Ecto neural progenitor cell (in vitro differentiated cells): ENCODE measurements around the gene RPS6KC1.
"Not testable (repeated sequence)": the region's sequence is repeated elsewhere in the genome, so short reads cannot be mapped to it uniquely, and the experiment has no call there.

Source experiments
- DNase-seq: peaks from one replicate; pipeline ENCODE4 v3.0.0-alpha.2; 2018; ENCODE audit warnings: low spot score

The RPS6KC1 gene

GRCh38 chr1:213051127-213051880, at the start of gene RPS6KC1:
RPS6KC1 (plus strand) TSS chr1:213051241; CDS start chr1:213051405, 164 bp downstream.
- DNase-seq: peak; percentile 86

- no peak for DNase-seq
Observed at GRCh38 chr1:213003256-213003655, 47.8 kb upstream of the RPS6KC1 start.

- no peak for DNase-seq
Observed at GRCh38 chr1:213008564-213008963, 42.5 kb upstream of the RPS6KC1 start.

- DNase-seq: no peak
Observed at GRCh38 chr1:213014642-213015041, 36.4 kb upstream of the RPS6KC1 start.

- DNase-seq: peak; percentile 94
Observed at GRCh38 chr1:213015099-213016050, 35.7 kb upstream of the RPS6KC1 start, which contains the start of gene ANGEL2. ANGEL2 (minus strand) TSS chr1:213015867; CDS start chr1:213015671, 196 bp downstream.

- DNase-seq: no peak
Observed at GRCh38 chr1:213017447-213018273, 33.4 kb upstream of the RPS6KC1 start.

- no peak for DNase-seq
Observed at GRCh38 chr1:213019450-213019849, 31.6 kb upstream of the RPS6KC1 start.

GRCh38 chr1:213020016-213020415, 31.0 kb upstream of the RPS6KC1 start:
- DNase-seq: no peak

GRCh38 chr1:213027024-213027423, 24.0 kb upstream of the RPS6KC1 start:
- not testable (repeated sequence) for DNase-seq

GRCh38 chr1:213032651-213033050, 18.4 kb upstream of the RPS6KC1 start:
- no peak for DNase-seq

GRCh38 chr1:213034713-213035112, 16.3 kb upstream of the RPS6KC1 start:
- no peak for DNase-seq

GRCh38 chr1:213035573-213035972, 15.5 kb upstream of the RPS6KC1 start:
- DNase-seq: no peak

- no peak for DNase-seq
Observed at GRCh38 chr1:213041443-213041842, 9.6 kb upstream of the RPS6KC1 start.

- not testable (repeated sequence) for DNase-seq
Observed at GRCh38 chr1:213045321-213046226, 5.5 kb upstream of the RPS6KC1 start.

- no peak for DNase-seq
Observed at GRCh38 chr1:213049232-213049631, 1.8 kb upstream of the RPS6KC1 start.

- no peak for DNase-seq
Observed at GRCh38 chr1:213050745-213051126, 305 bp upstream of the RPS6KC1 start.

GRCh38 chr1:213051881-213052202, 801 bp downstream of the RPS6KC1 start:
- DNase-seq: no peak

- no peak for DNase-seq
Observed at GRCh38 chr1:213053455-213053854, 2.4 kb downstream of the RPS6KC1 start.

GRCh38 chr1:213054142-213054541, 3.1 kb downstream of the RPS6KC1 start:
- DNase-seq: no peak

- no peak for DNase-seq
Observed at GRCh38 chr1:213054733-213055591, 3.9 kb downstream of the RPS6KC1 start.
